Measurements from ENCODE around the gene LAD1. TPM values are rescaled to one million over a fixed set of nuclear protein-coding genes. Genes with fewer than 3 reads are reported as not detected.
A peak's percentile ranks its signal among the peaks of the same experiment; 100 is the strongest.

Gene LAD1
- polyA plus RNA-seq, 2 of the 4 experiments (the other 2 are of a cell fraction), result 0.19 to 1.1 TPM

GRCh38 chr1:201405484-201405831 is 6.3 kb upstream of the LAD1 start (continued):
- TF ChIP-seq FOXS1 (CRISPR knock-in tag; IDR thresholded peaks at IDR 0.05) (no peak), HOXB5 (CRISPR knock-in tag; IDR thresholded peaks at IDR 0.05) (no peak), HOXA7 (CRISPR knock-in tag; IDR thresholded peaks at IDR 0.05) (no peak), HEYL (CRISPR knock-in tag; IDR thresholded peaks at IDR 0.05) (no peak), RFX5 (IDR thresholded peaks at IDR 0.05) (no peak), CHD4 (IDR thresholded peaks at IDR 0.05; ENCODE audit: borderline replicate concordance) (no peak), RAD21 (conservative IDR thresholded peaks at IDR 0.05 in 1 of 2, IDR thresholded peaks at IDR 0.05 in 1 of 2) (no peak), ZC3H11A (IDR thresholded peaks at IDR 0.05) (no peak), GATA3 (IDR thresholded peaks at IDR 0.05; ENCODE audit: borderline replicate concordance) (no peak), FOSB (CRISPR knock-in tag; IDR thresholded peaks at IDR 0.05) (no peak), RCOR1 (IDR thresholded peaks at IDR 0.05; ENCODE audit: low read depth, low read length) (no peak), FOSL2 (IDR thresholded peaks at IDR 0.05) (peak; percentile 43; the same call in 1 of the 2 replicates), FOSL2 (CRISPR knock-in tag; IDR thresholded peaks at IDR 0.05) (peak; percentile 62), MAZ (IDR thresholded peaks at IDR 0.05; ENCODE audit: borderline replicate concordance, low read depth, low read length) (no peak), SREBF2 (IDR thresholded peaks at IDR 0.05) (no peak), HES2 (IDR thresholded peaks at IDR 0.05) (no peak), PBX3 (IDR thresholded peaks at IDR 0.05) (no peak), ESRRA (IDR thresholded peaks at IDR 0.05; ENCODE audit: borderline replicate concordance, low read length) (no peak), CBX8 (IDR thresholded peaks at IDR 0.05) (no peak), HDAC2 (IDR thresholded peaks at IDR 0.05) (no peak), MYC (IDR thresholded peaks at IDR 0.05; ENCODE audit: borderline replicate concordance, low read length) (no peak), NFE2L2 (conservative IDR thresholded peaks at IDR 0.05; ENCODE audit: low read length) (no peak), KDM5A (IDR thresholded peaks at IDR 0.05) (no peak), ZSCAN20 (CRISPR knock-in tag; IDR thresholded peaks at IDR 0.05) (no peak), MAX (IDR thresholded peaks at IDR 0.05) (peak; percentile 31; the same call in 1 of the 2 replicates)

DNA sequence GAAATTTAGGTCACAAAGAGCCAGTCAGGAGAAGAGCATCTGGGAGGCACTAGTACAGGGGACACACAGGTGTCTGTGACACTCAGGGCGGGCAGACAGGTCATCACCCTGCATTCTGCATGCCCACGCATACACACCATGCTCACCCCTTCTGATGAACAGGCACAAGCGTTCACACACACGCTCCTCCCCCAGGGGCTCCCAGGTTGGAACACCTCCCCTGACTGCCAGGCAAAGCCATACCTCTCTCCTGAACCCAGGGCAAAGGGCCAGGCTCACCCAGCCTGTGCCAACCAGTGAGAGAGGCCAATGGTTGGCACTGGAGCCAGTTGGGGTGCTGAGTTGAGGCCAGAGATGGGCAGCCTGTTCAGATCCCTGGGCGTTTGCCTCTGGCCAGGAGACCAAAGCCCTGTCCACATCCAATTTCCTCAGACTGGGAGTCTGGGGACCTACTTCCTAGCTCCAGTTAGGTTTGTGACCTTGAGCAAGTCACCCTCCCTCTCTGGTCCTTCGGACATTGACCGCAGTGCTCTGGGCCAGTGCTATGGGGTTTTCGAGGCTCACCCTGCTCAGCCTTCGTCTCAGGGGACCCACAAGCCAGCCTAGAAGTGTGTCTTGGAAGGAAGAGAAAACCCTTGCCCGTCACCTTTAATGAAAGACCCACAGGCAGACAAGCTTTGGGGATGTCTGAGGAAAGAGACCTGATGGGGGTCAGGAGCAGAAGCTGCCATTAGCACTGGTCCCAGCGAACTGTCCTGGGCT is 5.8 kb upstream of the LAD1 start:
- WGBS (ENCODE audit: missing lambda C conversion rate), result 71% methylated on average over 9 of the region's 11 CpGs
- no peaks in the 10 kb centered on the region for H3K9me3 ChIP-seq
- DNase-seq (ENCODE audit: low read depth in 1 of 2, low spot score in 1 of 2) (no peak), ATAC-seq (no peak; a peak in 1 of 6 replicates), FAIRE-seq (no peak)
- ChIA-PET POLR2A (interaction anchor here (1.0 kb wide), 1 partner anchor 9 kb away, joined by 3 read pairs; no protein-coding TSS in a partner anchor), CTCF (interaction anchor here (1.1 to 15.0 kb wide), 9 partner anchors 16 to 150 kb away, joined by 3 to 334 read pairs (median 12); no protein-coding TSS in a partner anchor)
- H3K4me2 ChIP-seq, result peak overlapping the region; percentile 63
- no peak overlapping the region for H3K4me3 ChIP-seq
- peak overlapping the region; percentile 82 to 92 for H3K27ac ChIP-seq
- peaks cover 69% of the 10 kb centered on the region for H3K4me1 ChIP-seq
- TF ChIP-seq CBX2 (IDR thresholded peaks at IDR 0.05; ENCODE audit: borderline replicate concordance, low read depth), result no peak
- no peak for TF ChIP-seq SREBF2 (IDR thresholded peaks at IDR 0.05)
- no peak for TF ChIP-seq MAX (IDR thresholded peaks at IDR 0.05)
- no peak for TF ChIP-seq CBX8 (IDR thresholded peaks at IDR 0.05)
- TF ChIP-seq RARB (CRISPR knock-in tag; IDR thresholded peaks at IDR 0.05), result no peak
- TF ChIP-seq E2F6 (IDR thresholded peaks at IDR 0.05; ENCODE audit: borderline replicate concordance, low read depth), result no peak
- no peak for TF ChIP-seq KDM1A (IDR thresholded peaks at IDR 0.05; ENCODE audit: low read depth)
- TF ChIP-seq, protein P1, sequence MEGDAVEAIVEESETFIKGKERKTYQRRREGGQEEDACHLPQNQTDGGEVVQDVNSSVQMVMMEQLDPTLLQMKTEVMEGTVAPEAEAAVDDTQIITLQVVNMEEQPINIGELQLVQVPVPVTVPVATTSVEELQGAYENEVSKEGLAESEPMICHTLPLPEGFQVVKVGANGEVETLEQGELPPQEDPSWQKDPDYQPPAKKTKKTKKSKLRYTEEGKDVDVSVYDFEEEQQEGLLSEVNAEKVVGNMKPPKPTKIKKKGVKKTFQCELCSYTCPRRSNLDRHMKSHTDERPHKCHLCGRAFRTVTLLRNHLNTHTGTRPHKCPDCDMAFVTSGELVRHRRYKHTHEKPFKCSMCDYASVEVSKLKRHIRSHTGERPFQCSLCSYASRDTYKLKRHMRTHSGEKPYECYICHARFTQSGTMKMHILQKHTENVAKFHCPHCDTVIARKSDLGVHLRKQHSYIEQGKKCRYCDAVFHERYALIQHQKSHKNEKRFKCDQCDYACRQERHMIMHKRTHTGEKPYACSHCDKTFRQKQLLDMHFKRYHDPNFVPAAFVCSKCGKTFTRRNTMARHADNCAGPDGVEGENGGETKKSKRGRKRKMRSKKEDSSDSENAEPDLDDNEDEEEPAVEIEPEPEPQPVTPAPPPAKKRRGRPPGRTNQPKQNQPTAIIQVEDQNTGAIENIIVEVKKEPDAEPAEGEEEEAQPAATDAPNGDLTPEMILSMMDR (IDR thresholded peaks at IDR 0.05), result no peak
- no peak for TF ChIP-seq PHF8 (IDR thresholded peaks at IDR 0.05; ENCODE audit: borderline replicate concordance, low read depth)
- no peak for TF ChIP-seq RAD21 (conservative IDR thresholded peaks at IDR 0.05 in 1 of 2, IDR thresholded peaks at IDR 0.05 in 1 of 2)
- no peak for TF ChIP-seq PBX3 (IDR thresholded peaks at IDR 0.05)
- TF ChIP-seq CHD2 (IDR thresholded peaks at IDR 0.05; ENCODE audit: low read length, partially characterized antibody), result no peak
- no peak for TF ChIP-seq JUNB (IDR thresholded peaks at IDR 0.05)
- no peak for TF ChIP-seq ZFP36 (IDR thresholded peaks at IDR 0.05; ENCODE audit: borderline replicate concordance, partially characterized antibody)

Measured in A549 (cell line).